RWPE2 (cell line): ENCODE results near the gene SPINT2.

Experiments used
- ATAC-seq: fragments of 200-7000 bp; cut with Tn5 transposase; 3 replicates; pipeline ENCODE4 v1.9.1; 2021; ENCODE audit warnings: low read depth
- DNase-seq: peaks from one replicate; pipeline ENCODE4 v3.0.0-alpha.2; 2020; ENCODE audit warnings: low spot score
- H3K27ac ChIP-seq: fragments of 450-650 bp; 2 replicates; pipeline ENCODE4 v1.5.1; 2017; ENCODE audit warnings: mild to moderate bottlenecking; ENCODE audit not compliant: poor library complexity, severe bottlenecking
- H3K27me3 ChIP-seq: fragments of 250-450 bp; sonication (Bioruptor Pico); 2 replicates; pipeline ENCODE4 v1.5.1; 2021; ENCODE audit warnings: mild to moderate bottlenecking, moderate library complexity; ENCODE audit not compliant: insufficient read depth, poor library complexity, severe bottlenecking
- H3K36me3 ChIP-seq: fragments of 250-450 bp; sonication (Bioruptor Pico); 2 replicates; pipeline ENCODE4 v1.5.1; 2020; ENCODE audit warnings: low read depth, mild to moderate bottlenecking, moderate library complexity
- H3K4me1 ChIP-seq: fragments of 250-450 bp; sonication (Bioruptor Pico); 2 replicates; pipeline ENCODE4 v1.5.1; 2021; ENCODE audit warnings: mild to moderate bottlenecking, moderate library complexity; ENCODE audit not compliant: insufficient read depth, poor library complexity, severe bottlenecking
- H3K4me3 ChIP-seq: fragments of 250-450 bp; sonication (Bioruptor Pico); 2 replicates; pipeline ENCODE4 v1.5.1; 2021; ENCODE audit warnings: mild to moderate bottlenecking, moderate library complexity; ENCODE audit not compliant: severe bottlenecking
- H3K9me3 ChIP-seq: fragments of 250-450 bp; sonication (Bioruptor Pico); 2 replicates; pipeline ENCODE4 v1.5.1; 2021; ENCODE audit warnings: mild to moderate bottlenecking, moderate library complexity; ENCODE audit not compliant: severe bottlenecking
- CTCF ChIP-seq: fragments of 450-650 bp; IDR thresholded peaks from one replicate; pipeline ENCODE4 v1.5.1; 2017; ENCODE audit warnings: mild to moderate bottlenecking, moderate library complexity; ENCODE audit not compliant: poor library complexity, severe bottlenecking

The SPINT2 gene

GRCh38 chr19:38309615-38310278 lies 45.4 kb downstream of the SPINT2 start:
- H3K4me1 ChIP-seq: peaks cover 6% of the 10 kb centered on the region
- ATAC-seq (no peak), DNase-seq (no peak)
- no peak for TF ChIP-seq CTCF
- no peaks in the 10 kb centered on the region for H3K27me3 ChIP-seq
- H3K4me3 ChIP-seq: no peak overlapping the region
- H3K9me3 ChIP-seq: no peaks in the 10 kb centered on the region
- H3K27ac ChIP-seq: no peak overlapping the region
- peaks cover 28% of the 10 kb centered on the region for H3K36me3 ChIP-seq

- no peak overlapping the region for H3K4me3 ChIP-seq
- DNase-seq: no peak
- no peaks in the 10 kb centered on the region for H3K9me3 ChIP-seq
- no peak for ATAC-seq
- no peak overlapping the region for H3K27ac ChIP-seq
- peaks cover 25% of the 10 kb centered on the region for H3K36me3 ChIP-seq
- no peak for TF ChIP-seq CTCF
- H3K4me1 ChIP-seq: peaks cover 7% of the 10 kb centered on the region
- H3K27me3 ChIP-seq: no peaks in the 10 kb centered on the region
Measured at GRCh38 chr19:38310279-38310670, 45.9 kb downstream of the SPINT2 start.

- Histone ChIP-seq H3K27me3 (no peaks in the 10 kb centered on the region), H3K36me3 (peaks cover 18% of the 10 kb centered on the region), H3K4me1 (peaks cover 3% of the 10 kb centered on the region), H3K9me3 (no peaks in the 10 kb centered on the region), H3K4me3 (no peak overlapping the region), H3K27ac (no peak overlapping the region)
- no peak for TF ChIP-seq CTCF
- no peak for ATAC-seq
- DNase-seq: no peak
Measured at GRCh38 chr19:38310986-38311385, 46.6 kb downstream of the SPINT2 start.

GRCh38 chr19:38315657-38316476 lies 51.5 kb downstream of the SPINT2 start, which contains the start of gene YIF1B:
TSS of gene YIF1B (minus strand) at chr19:38315947. CDS start at chr19:38315917, 30 bp downstream.
- no peak for TF ChIP-seq CTCF
- Histone ChIP-seq H3K4me1 (peaks cover 21% of the 10 kb centered on the region), H3K27me3 (no peaks in the 10 kb centered on the region), H3K27ac (peak within 1 kb of the TSS; percentile 57), H3K4me3 (peak within 1 kb of the TSS; percentile 50), H3K36me3 (no peaks in the 10 kb centered on the region), H3K9me3 (no peaks in the 10 kb centered on the region)
- peak; percentile 83 for ATAC-seq
- peak; percentile 96 for DNase-seq
